ENCODE measurements around the gene NPPB.

DNA sequence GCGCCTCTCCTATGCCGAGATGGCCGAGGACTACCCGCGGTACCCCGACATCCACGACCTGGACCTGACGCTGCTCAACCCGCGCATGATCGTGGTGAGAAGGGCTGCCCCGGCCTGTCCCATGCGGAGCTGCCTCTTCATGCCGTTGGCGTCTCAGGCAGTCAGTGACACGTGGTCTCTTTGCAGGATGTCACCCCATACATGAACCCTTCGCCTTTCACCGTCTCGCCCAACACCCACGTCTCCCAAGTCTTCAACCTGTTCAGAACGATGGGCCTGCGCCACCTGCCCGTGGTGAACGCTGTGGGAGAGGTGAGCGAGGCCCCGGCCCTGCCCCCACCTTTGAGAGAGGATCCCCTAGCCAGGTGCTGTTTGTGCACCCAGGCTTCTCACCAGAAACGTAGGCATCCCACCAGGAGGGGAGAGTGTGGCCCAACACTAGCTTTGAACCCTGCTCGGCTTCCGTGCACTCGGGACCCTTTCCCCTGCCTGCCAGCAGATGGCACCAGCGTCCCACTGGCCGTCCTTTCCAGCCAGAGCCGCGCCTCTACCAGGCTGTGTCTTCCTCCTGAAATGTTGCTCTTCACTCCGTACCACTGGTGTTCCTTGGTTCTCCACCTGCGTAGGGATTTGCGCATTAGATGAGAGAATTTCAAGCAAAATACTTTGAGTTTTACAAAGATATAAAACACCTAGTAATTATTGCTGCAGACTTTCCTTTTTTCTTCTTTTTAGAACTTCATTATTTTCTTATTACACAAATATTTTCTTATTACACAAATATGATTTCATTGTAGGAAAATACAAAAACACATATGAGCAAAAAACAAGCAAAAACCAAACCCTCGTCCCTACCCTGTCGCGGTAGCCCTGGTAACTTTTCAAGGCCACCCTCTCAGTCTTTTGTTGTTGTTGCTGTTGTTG, 20.1 kb downstream of the NPPB start:
- TF ChIP-seq CTCF (IDR thresholded peaks at IDR 0.05): peak; percentile 94 to 97 (median 97)
- no peak for TF ChIP-seq POLR2A (IDR thresholded peaks at IDR 0.05)
- peak in 1 of 2 donors; percentile 44 for TF ChIP-seq EP300 (IDR thresholded peaks at IDR 0.05)

Measured in tibial nerve (tissue), 4 donors.